Raji (cell line): Measurements from ENCODE around the gene SEMA4B.

Experiments
- POLR2A ChIP-seq: IDR thresholded peaks from 2 replicates; pipeline ENCODE4 v1.6.1; 2011; ENCODE audit warnings: low read depth, low read length, control low read depth; ENCODE audit not compliant: insufficient read depth

The SEMA4B gene

GRCh38 chr15:90227336-90227735 is 26.2 kb downstream of the SEMA4B start:
- no peak for TF ChIP-seq POLR2A

GRCh38 chr15:90227816-90228772 is 27.0 kb downstream of the SEMA4B start:
- TF ChIP-seq POLR2A: 0 out of 2 replicates have a peak, but pooled peaks have one; percentile 16

GRCh38 chr15:90228960-90229359 is 27.8 kb downstream of the SEMA4B start:
- no peak for TF ChIP-seq POLR2A

GRCh38 chr15:90230071-90230494 is 29.0 kb downstream of the SEMA4B start:
- TF ChIP-seq POLR2A: no peak

GRCh38 chr15:90230610-90231009 is 29.5 kb downstream of the SEMA4B start:
- TF ChIP-seq POLR2A: no peak

GRCh38 chr15:90231028-90232017 is 30.2 kb downstream of the SEMA4B start:
- no peak for TF ChIP-seq POLR2A

- TF ChIP-seq POLR2A: 0 out of 2 replicates have a peak, but pooled peaks have one; percentile 11
These were observed 31.1 kb downstream of the SEMA4B start for GRCh38 chr15:90232196-90232595.

- no peak for TF ChIP-seq POLR2A
These were observed 31.8 kb downstream of the SEMA4B start for GRCh38 chr15:90232941-90233386.

- TF ChIP-seq POLR2A: peak; percentile 64
These were observed 32.4 kb downstream of the SEMA4B start, which contains the start of gene CIB1 for GRCh38 chr15:90233387-90234095. TSS of gene CIB1 (minus strand) at chr15:90233941. CDS start at chr15:90233885, 56 bp downstream.

GRCh38 chr15:90234096-90234988 is 33.2 kb downstream of the SEMA4B start, which contains the start of gene GDPGP1:
TSS of gene GDPGP1 (plus strand) at chr15:90234209. CDS start at chr15:90240909, 6,700 bp downstream.
- TF ChIP-seq POLR2A: peak; percentile 93

- no peak for TF ChIP-seq POLR2A
These were observed 38.2 kb downstream of the SEMA4B start for GRCh38 chr15:90239371-90239770.

GRCh38 chr15:90240856-90241255 is 39.7 kb downstream of the SEMA4B start:
- TF ChIP-seq POLR2A: no peak

GRCh38 chr15:90241343-90242192 is 40.4 kb downstream of the SEMA4B start:
- no peak for TF ChIP-seq POLR2A
